Uterus (tissue), 4 donors: ENCODE measurements around the gene P2RX5. TPM values are rescaled to one million over a fixed set of nuclear protein-coding genes. Genes with fewer than 3 reads are reported as not detected.

Experiments used
- DNase-seq, 2 donors: peaks; one replicate each; pipeline ENCODE4 v3.0.0-alpha.2; 2019 to 2020
- H3K27ac ChIP-seq, 2 donors: fragments of 200-600 bp; sonication (generic); 1 replicate in 1 of 2; 2 replicates in 1 of 2; pipeline ENCODE4 v1.5.1; 2016 to 2018
- H3K27me3 ChIP-seq, 2 donors: fragments of 200-600 bp; sonication (generic); one replicate each; pipeline ENCODE4 v1.5.1; 2018 to 2019; ENCODE audit warnings: control low read depth in 1 of 2
- H3K36me3 ChIP-seq, 2 donors: fragments of 200-600 bp; sonication (generic); one replicate each; pipeline ENCODE4 v1.5.1; 2019; ENCODE audit warnings: control low read depth in 1 of 2
- H3K4me1 ChIP-seq, 2 donors: fragments of 200-600 bp; sonication (generic); one replicate each; pipeline ENCODE4 v1.5.1; 2018 to 2019; ENCODE audit warnings: control low read depth in 1 of 2
- H3K4me3 ChIP-seq, 2 donors: fragments of 200-600 bp; sonication (generic); 1 replicate in 1 of 2; 2 replicates in 1 of 2; pipeline ENCODE4 v1.5.1; 2018 to 2019; ENCODE audit warnings: mild to moderate bottlenecking in 1 of 2
- H3K9me3 ChIP-seq, 2 donors: fragments of 200-600 bp; sonication (generic); one replicate each; pipeline ENCODE4 v1.5.1; 2019; ENCODE audit warnings: control low read depth in 1 of 2
- POLR2A ChIP-seq, 2 donors: fragments of 450-650 bp; IDR thresholded peaks; one replicate each; pipeline ENCODE4 v1.6.1; 2016; ENCODE audit warnings: antibody characterized with exemption in 2 of 2, mild to moderate bottlenecking in 1 of 2, moderate library complexity in 1 of 2
- intact Hi-C: fragments of 100-400 bp; cut with DNase I; formaldehyde crosslinking; loops from one replicate; pipeline ENCODE4 v1.15.1; 2023; ENCODE audit warnings: low total_unique reads
- total RNA-seq, 4 donors: library from RNA; depleted of rRNA in 3 of 4; stranded (reverse); fragments of >200 nt in 3 of 4; gene quantifications; one replicate each; pipeline versions ENCODE4 v1.1.0 to v1.2.4, GENCODE V29; 2014 to 2023
- TF ChIP-seq, protein P1 (sequence below), 4 experiments: fragments of 200-600 bp in 2 of 4; fragments of 450-650 bp in 2 of 4; sonication (generic) in 2 of 4; IDR thresholded peaks; one replicate each; pipeline ENCODE4 v1.5.1; 2016 to 2019; ENCODE audit warnings: antibody characterized with exemption in 4 of 4, mild to moderate bottlenecking in 2 of 4, moderate library complexity in 1 of 4
- donor health status: DM: yes; HTN: yes; CAD: no.

Gene P2RX5
- total RNA-seq, 4 donors from 2014 or later: 0.51 to 8.2 (median 1.1) TPM

DNA sequence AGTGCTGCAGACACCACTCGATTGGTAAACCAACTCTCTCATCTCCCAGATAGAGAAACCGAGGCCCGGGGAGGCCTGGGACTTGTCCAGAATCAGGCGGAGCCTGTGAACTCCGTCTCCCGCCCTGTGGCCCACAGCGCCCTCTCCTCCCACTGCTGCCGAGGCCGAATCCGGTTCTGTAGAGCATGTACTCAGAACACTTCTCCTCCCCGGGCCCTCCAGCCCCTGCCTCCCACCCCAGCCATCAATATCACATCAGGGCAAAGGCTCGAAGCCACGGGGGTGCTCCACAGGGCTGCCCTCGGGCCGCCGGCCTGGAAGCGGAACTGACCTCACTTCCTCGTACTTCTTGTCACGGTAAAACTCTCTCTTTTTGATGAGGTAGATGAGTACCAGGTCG is 14.4 kb downstream of the P2RX5 start:
- no peak for DNase-seq
- no peaks in the 10 kb centered on the region for H3K27me3 ChIP-seq
- no peaks in the 10 kb centered on the region for H3K36me3 ChIP-seq
- no peaks in the 10 kb centered on the region for H3K4me1 ChIP-seq
- intact Hi-C loops: no loop called here
- TF ChIP-seq, protein P1, sequence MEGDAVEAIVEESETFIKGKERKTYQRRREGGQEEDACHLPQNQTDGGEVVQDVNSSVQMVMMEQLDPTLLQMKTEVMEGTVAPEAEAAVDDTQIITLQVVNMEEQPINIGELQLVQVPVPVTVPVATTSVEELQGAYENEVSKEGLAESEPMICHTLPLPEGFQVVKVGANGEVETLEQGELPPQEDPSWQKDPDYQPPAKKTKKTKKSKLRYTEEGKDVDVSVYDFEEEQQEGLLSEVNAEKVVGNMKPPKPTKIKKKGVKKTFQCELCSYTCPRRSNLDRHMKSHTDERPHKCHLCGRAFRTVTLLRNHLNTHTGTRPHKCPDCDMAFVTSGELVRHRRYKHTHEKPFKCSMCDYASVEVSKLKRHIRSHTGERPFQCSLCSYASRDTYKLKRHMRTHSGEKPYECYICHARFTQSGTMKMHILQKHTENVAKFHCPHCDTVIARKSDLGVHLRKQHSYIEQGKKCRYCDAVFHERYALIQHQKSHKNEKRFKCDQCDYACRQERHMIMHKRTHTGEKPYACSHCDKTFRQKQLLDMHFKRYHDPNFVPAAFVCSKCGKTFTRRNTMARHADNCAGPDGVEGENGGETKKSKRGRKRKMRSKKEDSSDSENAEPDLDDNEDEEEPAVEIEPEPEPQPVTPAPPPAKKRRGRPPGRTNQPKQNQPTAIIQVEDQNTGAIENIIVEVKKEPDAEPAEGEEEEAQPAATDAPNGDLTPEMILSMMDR (IDR thresholded peaks at IDR 0.05): no peak
- no peak for TF ChIP-seq POLR2A (IDR thresholded peaks at IDR 0.05)
- no peak overlapping the region for H3K4me3 ChIP-seq
- no peaks in the 10 kb centered on the region for H3K9me3 ChIP-seq
- H3K27ac ChIP-seq: no peak overlapping the region

DNA sequence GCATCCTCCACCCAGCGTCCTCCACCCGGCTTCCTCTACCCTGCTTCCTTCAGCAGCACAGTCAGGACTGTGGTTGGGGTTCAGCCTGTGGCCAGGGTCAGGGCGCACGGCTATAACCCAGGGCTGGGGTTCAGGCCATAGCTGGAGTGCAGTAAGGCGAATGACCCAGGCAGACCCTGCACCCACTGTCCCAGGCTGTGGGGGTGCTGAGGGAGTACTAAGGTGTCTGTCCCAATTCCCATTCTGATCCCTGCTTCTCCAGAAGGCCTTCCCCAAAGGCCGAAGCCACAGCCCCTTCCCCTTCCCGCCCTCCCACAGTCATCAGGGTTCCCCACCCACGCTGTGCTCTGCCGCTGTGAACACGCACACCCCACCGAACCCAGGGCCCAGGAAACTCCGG is 14.9 kb downstream of the P2RX5 start:
- H3K27me3 ChIP-seq: no peaks in the 10 kb centered on the region
- H3K27ac ChIP-seq: no peak overlapping the region
- TF ChIP-seq, protein P1 (IDR thresholded peaks at IDR 0.05): no peak
- no peak for TF ChIP-seq POLR2A (IDR thresholded peaks at IDR 0.05)
- H3K4me1 ChIP-seq: no peaks in the 10 kb centered on the region
- no peak overlapping the region for H3K4me3 ChIP-seq
- no peaks in the 10 kb centered on the region for H3K9me3 ChIP-seq
- H3K36me3 ChIP-seq: no peaks in the 10 kb centered on the region
- no peak for DNase-seq
- intact Hi-C loops: no loop called here

GRCh38 chr17:3679531-3680126 is 16.3 kb downstream of the P2RX5 start:
- TF ChIP-seq, protein P1 (IDR thresholded peaks at IDR 0.05): no peak
- no peak for TF ChIP-seq POLR2A (IDR thresholded peaks at IDR 0.05)
- no peaks in the 10 kb centered on the region for H3K27me3 ChIP-seq
- H3K27ac ChIP-seq: no peak overlapping the region
- H3K4me3 ChIP-seq: no peak overlapping the region
- H3K36me3 ChIP-seq: no peaks in the 10 kb centered on the region
- intact Hi-C loops: no loop called here
- no peak for DNase-seq
- no peaks in the 10 kb centered on the region for H3K4me1 ChIP-seq
- no peaks in the 10 kb centered on the region for H3K9me3 ChIP-seq

GRCh38 chr17:3678821-3679530 is 17.0 kb downstream of the P2RX5 start:
- no peak for DNase-seq
- Histone ChIP-seq H3K4me1 (no peaks in the 10 kb centered on the region), H3K27me3 (no peaks in the 10 kb centered on the region), H3K27ac (no peak overlapping the region), H3K9me3 (no peaks in the 10 kb centered on the region), H3K4me3 (no peak overlapping the region), H3K36me3 (no peaks in the 10 kb centered on the region)
- intact Hi-C loops: no loop called here
- no peak for TF ChIP-seq POLR2A (IDR thresholded peaks at IDR 0.05)
- TF ChIP-seq, protein P1 (IDR thresholded peaks at IDR 0.05): no peak

- DNase-seq: no peak
- Histone ChIP-seq H3K4me3 (no peak overlapping the region), H3K27ac (no peak overlapping the region), H3K36me3 (no peaks in the 10 kb centered on the region), H3K9me3 (no peaks in the 10 kb centered on the region), H3K27me3 (no peaks in the 10 kb centered on the region), H3K4me1 (no peaks in the 10 kb centered on the region)
- TF ChIP-seq, protein P1 (IDR thresholded peaks at IDR 0.05): no peak
- intact Hi-C loops: no loop called here
Observed at GRCh38 chr17:3678095-3678820, 17.7 kb downstream of the P2RX5 start.
